H9 (cell line): Measurements from ENCODE around the gene PRR16. TPM values are rescaled to one million over a fixed set of nuclear protein-coding genes. Genes with fewer than 3 reads are reported as not detected.

Source experiments
- DNase-seq: peaks from one replicate; pipeline ENCODE4 v3.0.0-alpha.2; 2017
- H2AFZ ChIP-seq: one replicate; pipeline ENCODE4 v1.6.1; 2013; ENCODE audit warnings: mild to moderate bottlenecking, low read length, control low read depth, moderate library complexity
- H2AK5ac ChIP-seq: 2 replicates; pipeline ENCODE4 v1.6.1; 2013; ENCODE audit warnings: low read length, control low read depth, mixed read lengths; ENCODE audit not compliant: insufficient read length
- H2BK120ac ChIP-seq: one replicate; pipeline ENCODE4 v1.6.1; 2013; ENCODE audit warnings: low read depth, mild to moderate bottlenecking, low read length, control low read depth, inconsistent platforms; ENCODE audit not compliant: poor library complexity, severe bottlenecking
- H2BK12ac ChIP-seq: 2 replicates; pipeline ENCODE4 v1.6.1; 2013; ENCODE audit warnings: low read length, control low read depth, mixed read lengths, low read depth; ENCODE audit not compliant: insufficient read length
- H2BK15ac ChIP-seq: 2 replicates; pipeline ENCODE4 v1.6.1; 2013; ENCODE audit warnings: low read depth, low read length, control low read depth
- H2BK20ac ChIP-seq: one replicate; pipeline ENCODE4 v1.6.1; 2013; ENCODE audit warnings: low read depth, mild to moderate bottlenecking, low read length, control low read depth, inconsistent platforms; ENCODE audit not compliant: poor library complexity, severe bottlenecking
- H2BK5ac ChIP-seq: 2 replicates; pipeline ENCODE4 v1.6.1; 2013; ENCODE audit warnings: low read length, control low read depth, mixed read lengths; ENCODE audit not compliant: insufficient read length
- H3K14ac ChIP-seq: 2 replicates; pipeline ENCODE4 v1.6.1; 2013; ENCODE audit warnings: low read length, control low read depth; ENCODE audit not compliant: insufficient read depth
- H3K18ac ChIP-seq: 2 replicates; pipeline ENCODE4 v1.6.1; 2013; ENCODE audit warnings: low read depth, mild to moderate bottlenecking, mixed read lengths, low read length, control low read depth; ENCODE audit not compliant: insufficient read length
- H3K23ac ChIP-seq: 2 replicates; pipeline ENCODE4 v1.6.1; 2013; ENCODE audit warnings: low read length, control low read depth, mixed read lengths, low read depth; ENCODE audit not compliant: insufficient read length
- H3K23me2 ChIP-seq: 2 replicates; pipeline ENCODE4 v1.6.1; 2013; ENCODE audit warnings: low read depth, mild to moderate bottlenecking, mixed read lengths, low read length, control low read depth; ENCODE audit not compliant: insufficient read length, poor library complexity, severe bottlenecking
- H3K27ac ChIP-seq: 2 replicates; pipeline ENCODE4 v1.5.1; 2013; ENCODE audit warnings: low read length, control low read depth, mixed read lengths, low read depth; ENCODE audit not compliant: insufficient read length
- H3K27me3 ChIP-seq: 2 replicates; pipeline ENCODE4 v1.6.1; 2013; ENCODE audit warnings: low read length, control low read depth, inconsistent platforms; ENCODE audit not compliant: insufficient read depth
- H3K4ac ChIP-seq: 2 replicates; pipeline ENCODE4 v1.6.1; 2013; ENCODE audit warnings: low read depth, mild to moderate bottlenecking, control low read depth, inconsistent platforms, low read length, moderate library complexity
- H3K4me1 ChIP-seq: 2 replicates; pipeline ENCODE4 v1.6.1; 2013; ENCODE audit warnings: low read length, control low read depth, inconsistent platforms; ENCODE audit not compliant: insufficient read depth
- H3K4me2 ChIP-seq: 2 replicates; pipeline ENCODE4 v1.6.1; 2013; ENCODE audit warnings: low read length, control low read depth, mixed read lengths; ENCODE audit not compliant: insufficient read length, insufficient read depth
- H3K56ac ChIP-seq: 2 replicates; pipeline ENCODE4 v1.6.1; 2013; ENCODE audit warnings: low read depth, mild to moderate bottlenecking, mixed read lengths, low read length, control low read depth; ENCODE audit not compliant: insufficient read length
- H3K79me1 ChIP-seq: 2 replicates; pipeline ENCODE4 v1.6.1; 2013; ENCODE audit warnings: low read depth, mild to moderate bottlenecking, moderate library complexity, low read length, control low read depth, inconsistent platforms; ENCODE audit not compliant: insufficient read depth, poor library complexity, severe bottlenecking
- H3K79me2 ChIP-seq: 2 replicates; pipeline ENCODE4 v1.6.1; 2013; ENCODE audit warnings: low read length, control low read depth, inconsistent platforms; ENCODE audit not compliant: insufficient read depth
- H3K9ac ChIP-seq: 2 replicates; pipeline ENCODE4 v1.6.1; 2013; ENCODE audit warnings: low read length, control low read depth, mixed read lengths; ENCODE audit not compliant: insufficient read length; ENCODE audit errors: extremely low read depth
- H3K9me3 ChIP-seq: one replicate; pipeline ENCODE4 v1.6.1; 2013; ENCODE audit warnings: low read depth, low read length, inconsistent platforms; ENCODE audit not compliant: control insufficient read depth
- H3T11ph ChIP-seq: one replicate; pipeline ENCODE4 v1.6.1; 2013; ENCODE audit warnings: mild to moderate bottlenecking, low read length, control low read depth, inconsistent platforms
- H4K20me1 ChIP-seq: one replicate; pipeline ENCODE4 v1.6.1; 2013; ENCODE audit not compliant: control insufficient read depth, insufficient read length, insufficient read depth
- H4K5ac ChIP-seq: 2 replicates; pipeline ENCODE4 v1.6.1; 2013; ENCODE audit warnings: low read depth, mild to moderate bottlenecking, mixed read lengths, low read length, control low read depth; ENCODE audit not compliant: insufficient read length
- H4K8ac ChIP-seq: replicated peaks from 2 replicates; pipeline ENCODE4 v1.6.1; 2013; ENCODE audit warnings: low read length, control low read depth, mixed read lengths, low read depth; ENCODE audit not compliant: insufficient read length
- H4K91ac ChIP-seq: 2 replicates; pipeline ENCODE4 v1.6.1; 2013; ENCODE audit warnings: low read depth, mild to moderate bottlenecking, moderate library complexity, mixed read lengths, low read length, control low read depth; ENCODE audit not compliant: insufficient read length
- H3K27ac Mint-ChIP-seq, 3 experiments: 2 replicates in 2 of 3; 3 replicates in 1 of 3; pipeline ENCODE4 v1.8.0; 2020 to 2021; ENCODE audit warnings: mixed read lengths in 3 of 3, mild to moderate bottlenecking in 1 of 3, moderate library complexity in 1 of 3
- H3K27me3 Mint-ChIP-seq: 2 replicates; pipeline ENCODE4 v1.8.0; 2021; ENCODE audit warnings: low read depth, mild to moderate bottlenecking, moderate library complexity, mixed read lengths
- H3K36me3 Mint-ChIP-seq, 3 experiments: 2 replicates in 2 of 3; 3 replicates in 1 of 3; pipeline ENCODE4 v1.8.0; 2020 to 2021; ENCODE audit warnings: low read depth in 3 of 3, mixed read lengths in 3 of 3; ENCODE audit not compliant: insufficient read depth in 1 of 3
- H3K4me1 Mint-ChIP-seq, 2 experiments: 2 replicates each; pipeline ENCODE4 v1.8.0; 2020; ENCODE audit warnings: mixed read lengths in 2 of 2
- H3K4me3 Mint-ChIP-seq, 2 experiments: 2 replicates in 1 of 2; 3 replicates in 1 of 2; pipeline ENCODE4 v1.8.0; 2020 to 2021; ENCODE audit warnings: mild to moderate bottlenecking in 2 of 2, mixed read lengths in 2 of 2, moderate library complexity in 1 of 2
- H3K9me3 Mint-ChIP-seq, 2 experiments: 2 replicates in 1 of 2; 3 replicates in 1 of 2; pipeline ENCODE4 v1.8.0; 2020; ENCODE audit warnings: mild to moderate bottlenecking in 2 of 2, mixed read lengths in 2 of 2, moderate library complexity in 1 of 2
- WGBS: extraction: QIAGEN DNeasy Blood & Tissue Kit; methylation state at CpG from one replicate; pipeline ENCODE4 v1.1.7; 2013; ENCODE audit warnings: missing lambda C conversion rate, low lambda C conversion rate, mixed read lengths; ENCODE audit not compliant: insufficient read length; ENCODE audit errors: extremely low coverage; 5-methylcytosine and 5-hydroxymethylcytosine counted together
- total RNA-seq: library from RNA; stranded (reverse); gene quantifications from 2 replicates; pipeline ENCODE4 v1.2.1, GENCODE V29; 2021
- TF ChIP-seq, protein P1 (sequence below): fragments of 200-600 bp; sonication (generic); conservative IDR thresholded peaks from 3 replicates; pipeline ENCODE4 v1.8.0; 2021; ENCODE audit warnings: antibody characterized with exemption, mild to moderate bottlenecking

The PRR16 gene
- total RNA-seq, 1 experiment from 2014 or later = 0.13 TPM

DNA sequence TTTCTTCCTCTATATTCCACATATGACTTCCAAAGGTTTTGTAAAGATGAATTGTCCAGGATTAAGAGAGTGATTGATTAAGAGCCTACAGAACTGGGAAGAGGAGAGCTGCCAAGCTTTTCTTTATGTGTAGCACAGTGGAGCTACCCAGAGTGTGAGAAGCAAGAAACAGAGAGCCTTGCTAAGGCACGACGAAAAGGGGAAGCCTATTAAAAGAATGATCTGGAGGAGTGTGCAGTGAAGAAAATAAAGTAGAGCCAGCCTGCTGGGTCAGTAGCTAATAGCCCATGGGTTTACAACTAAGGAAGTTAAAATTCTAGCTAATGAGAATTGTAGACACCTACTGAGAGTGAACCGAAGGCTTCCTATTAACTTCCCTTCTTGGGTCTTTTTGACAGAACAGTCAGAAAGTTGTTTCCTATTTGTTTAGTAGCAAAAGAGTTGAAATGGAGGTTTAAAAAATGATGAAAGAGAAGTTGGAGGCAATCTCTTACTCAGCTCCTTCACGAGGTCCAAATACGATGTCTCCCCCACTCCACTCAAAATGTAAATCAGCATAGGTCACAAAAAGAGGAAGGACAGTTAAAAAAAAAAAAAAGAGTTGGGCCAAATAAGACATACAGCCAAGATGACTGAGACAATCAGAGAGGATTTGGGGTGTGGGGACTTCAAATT lies 957 bp upstream of the PRR16 start:
- no peak overlapping the region for H2AFZ ChIP-seq
- no peak overlapping the region for H3T11ph ChIP-seq
- no peak overlapping the region for H3K14ac ChIP-seq
- no peak overlapping the region for H4K91ac ChIP-seq
- H2BK20ac ChIP-seq = no peak overlapping the region
- H3K56ac ChIP-seq = no peak overlapping the region
- no peak for DNase-seq
- no peak overlapping the region for H2BK120ac ChIP-seq
- no peak overlapping the region for H2AK5ac ChIP-seq
- H3K27me3 ChIP-seq = peaks cover 15% of the 10 kb centered on the region; the same call in 1 of the 2 replicates
- no peak overlapping the region for H3K9ac ChIP-seq
- TF ChIP-seq, protein P1, sequence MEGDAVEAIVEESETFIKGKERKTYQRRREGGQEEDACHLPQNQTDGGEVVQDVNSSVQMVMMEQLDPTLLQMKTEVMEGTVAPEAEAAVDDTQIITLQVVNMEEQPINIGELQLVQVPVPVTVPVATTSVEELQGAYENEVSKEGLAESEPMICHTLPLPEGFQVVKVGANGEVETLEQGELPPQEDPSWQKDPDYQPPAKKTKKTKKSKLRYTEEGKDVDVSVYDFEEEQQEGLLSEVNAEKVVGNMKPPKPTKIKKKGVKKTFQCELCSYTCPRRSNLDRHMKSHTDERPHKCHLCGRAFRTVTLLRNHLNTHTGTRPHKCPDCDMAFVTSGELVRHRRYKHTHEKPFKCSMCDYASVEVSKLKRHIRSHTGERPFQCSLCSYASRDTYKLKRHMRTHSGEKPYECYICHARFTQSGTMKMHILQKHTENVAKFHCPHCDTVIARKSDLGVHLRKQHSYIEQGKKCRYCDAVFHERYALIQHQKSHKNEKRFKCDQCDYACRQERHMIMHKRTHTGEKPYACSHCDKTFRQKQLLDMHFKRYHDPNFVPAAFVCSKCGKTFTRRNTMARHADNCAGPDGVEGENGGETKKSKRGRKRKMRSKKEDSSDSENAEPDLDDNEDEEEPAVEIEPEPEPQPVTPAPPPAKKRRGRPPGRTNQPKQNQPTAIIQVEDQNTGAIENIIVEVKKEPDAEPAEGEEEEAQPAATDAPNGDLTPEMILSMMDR = no peak
- no peaks in the 10 kb centered on the region for H3K79me2 ChIP-seq
- H3K79me1 ChIP-seq = no peaks in the 10 kb centered on the region
- H3K23ac ChIP-seq = no peak overlapping the region
- Mint-ChIP-seq H3K4me3 (peak overlapping the region in 1 of 2 experiments; percentile 85; a peak in 3 of 5 replicates), H3K36me3 (no peaks in the 10 kb centered on the region), H3K27ac (no peak overlapping the region), H3K9me3 (no peaks in the 10 kb centered on the region; a peak in 1 of 5 replicates), H3K27me3 (peaks cover 57% of the 10 kb centered on the region), H3K4me1 (peaks cover 15 to 16% of the 10 kb centered on the region in 2 experiments)
- peaks cover 18% of the 10 kb centered on the region for H3K23me2 ChIP-seq
- H3K18ac ChIP-seq = no peak overlapping the region
- H4K20me1 ChIP-seq = no peaks in the 10 kb centered on the region
- no peak overlapping the region for H4K5ac ChIP-seq
- no peaks in the 10 kb centered on the region for H3K9me3 ChIP-seq
- no peak overlapping the region for H2BK15ac ChIP-seq
- H3K4me2 ChIP-seq = no peak overlapping the region
- no peak overlapping the region for H3K4ac ChIP-seq
- no peak overlapping the region for H2BK5ac ChIP-seq
- no peak overlapping the region for H3K27ac ChIP-seq
- no peak overlapping the region for H4K8ac ChIP-seq
- WGBS = no CpG with 5 or more reads among the region's 5 CpGs
- no peaks in the 10 kb centered on the region for H3K4me1 ChIP-seq
- no peak overlapping the region for H2BK12ac ChIP-seq
